A673 (cell line): ENCODE measurements around the gene GMDS.

Experiments
- CTCF ChIP-seq: fragments of 300-800, 200-600 bp; sonication (generic); conservative IDR thresholded peaks from 2 replicates; pipeline ENCODE4 v1.5.1; 2017; ENCODE audit warnings: low read depth, mild to moderate bottlenecking, antibody characterized with exemption, low read length, moderate library complexity, mixed read lengths
- EZH2 ChIP-seq: fragments of 200-600 bp; sonication (generic); IDR thresholded peaks from 2 replicates; pipeline ENCODE4 v1.6.1; 2017; ENCODE audit warnings: borderline replicate concordance, low read depth, mild to moderate bottlenecking, mixed read lengths, antibody characterized with exemption, low read length; ENCODE audit not compliant: poor library complexity, severe bottlenecking

DNA sequence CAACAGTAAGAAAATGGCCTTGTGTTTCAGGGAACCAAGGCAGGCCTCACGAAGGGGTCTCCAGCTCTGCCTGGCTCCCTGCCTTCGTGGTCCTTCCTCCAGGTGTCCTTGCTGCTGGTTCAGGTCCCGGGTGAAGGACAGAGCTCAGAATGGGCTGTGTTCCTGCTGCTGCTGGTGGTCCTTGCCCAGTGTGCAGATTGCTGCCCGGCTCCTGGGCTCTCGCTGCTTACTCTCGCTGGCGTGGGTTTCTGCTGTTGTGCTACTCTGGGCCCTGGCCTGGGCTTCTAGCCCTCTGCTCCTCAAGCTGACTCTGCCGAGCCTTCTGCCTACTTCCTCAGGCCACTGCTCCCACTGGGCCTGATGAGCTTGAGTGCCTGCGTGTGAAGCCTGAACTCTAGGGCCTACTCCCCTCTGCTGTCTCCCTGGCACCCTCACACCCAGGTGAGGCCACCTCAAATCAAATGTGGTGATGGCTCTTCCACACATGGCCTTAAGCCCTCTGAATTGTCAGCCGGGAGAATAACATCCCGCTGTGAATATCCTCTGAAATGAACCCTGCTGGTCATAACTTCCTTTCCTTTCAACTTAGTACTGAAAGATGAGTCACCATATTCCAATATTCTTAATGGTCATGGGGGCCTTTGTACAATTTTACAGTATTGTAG lies 464.1 kb downstream of the GMDS start:
- TF ChIP-seq CTCF (no peak), EZH2 (no peak)
